Peyer's patch (tissue), 4 donors: ENCODE measurements around the gene PPIL6.

Experiments
- CTCF ChIP-seq, 6 experiments: fragments of 450-650 bp in 4 of 6; fragments of 200-600 bp in 2 of 6; sonication (generic) in 1 of 6; IDR thresholded peaks; one replicate each; pipeline ENCODE4 v1.5.1; 2017 to 2019; ENCODE audit warnings: antibody characterized with exemption in 6 of 6, mild to moderate bottlenecking in 3 of 6, moderate library complexity in 1 of 6
- POLR2A ChIP-seq, 2 donors: fragments of 450-650 bp; IDR thresholded peaks; one replicate each; pipeline ENCODE4 v1.5.1; 2017; ENCODE audit warnings: antibody characterized with exemption in 2 of 2, mild to moderate bottlenecking in 2 of 2, moderate library complexity in 2 of 2

GRCh38 chr6:109373762-109374161 lies 66.7 kb downstream of the PPIL6 start:
- TF ChIP-seq POLR2A (IDR thresholded peaks at IDR 0.05) = no peak
- no peak for TF ChIP-seq CTCF (IDR thresholded peaks at IDR 0.05)
